ENCODE measurements around the gene ARL6IP4.

Gene ARL6IP4

DNA sequence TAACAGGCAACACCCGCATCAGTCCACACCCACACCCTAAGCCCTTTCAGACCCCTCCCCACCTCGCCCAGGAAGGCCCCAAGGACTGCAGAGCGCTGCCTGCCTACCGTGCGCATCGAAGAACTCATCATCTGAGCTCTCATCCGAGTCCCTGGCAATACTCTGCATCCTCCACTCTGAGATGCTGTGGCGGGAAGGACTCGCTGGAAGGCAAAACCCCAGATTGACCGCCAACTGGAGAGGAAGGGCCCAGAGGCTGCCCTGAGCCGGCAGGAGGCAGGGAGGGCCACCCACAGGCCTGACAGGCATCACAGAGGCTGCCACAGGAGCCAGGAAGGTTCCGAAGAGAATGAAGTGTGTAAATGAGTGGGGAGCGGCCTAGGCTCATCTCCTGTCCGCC is 23.8 kb downstream of the ARL6IP4 start:
- H3K4me3 ChIP-seq, result no peak overlapping the region
- DNase-seq, result no peak
- intact Hi-C loops (cut with DNase I; ENCODE audit: low total_unique reads), result no loop called here
- H3K36me3 ChIP-seq, result peaks cover 0 to 57% (median 12%) of the 10 kb centered on the region in 3 donors
- no peaks in the 10 kb centered on the region for H3K27me3 ChIP-seq
- TF ChIP-seq, protein P1, sequence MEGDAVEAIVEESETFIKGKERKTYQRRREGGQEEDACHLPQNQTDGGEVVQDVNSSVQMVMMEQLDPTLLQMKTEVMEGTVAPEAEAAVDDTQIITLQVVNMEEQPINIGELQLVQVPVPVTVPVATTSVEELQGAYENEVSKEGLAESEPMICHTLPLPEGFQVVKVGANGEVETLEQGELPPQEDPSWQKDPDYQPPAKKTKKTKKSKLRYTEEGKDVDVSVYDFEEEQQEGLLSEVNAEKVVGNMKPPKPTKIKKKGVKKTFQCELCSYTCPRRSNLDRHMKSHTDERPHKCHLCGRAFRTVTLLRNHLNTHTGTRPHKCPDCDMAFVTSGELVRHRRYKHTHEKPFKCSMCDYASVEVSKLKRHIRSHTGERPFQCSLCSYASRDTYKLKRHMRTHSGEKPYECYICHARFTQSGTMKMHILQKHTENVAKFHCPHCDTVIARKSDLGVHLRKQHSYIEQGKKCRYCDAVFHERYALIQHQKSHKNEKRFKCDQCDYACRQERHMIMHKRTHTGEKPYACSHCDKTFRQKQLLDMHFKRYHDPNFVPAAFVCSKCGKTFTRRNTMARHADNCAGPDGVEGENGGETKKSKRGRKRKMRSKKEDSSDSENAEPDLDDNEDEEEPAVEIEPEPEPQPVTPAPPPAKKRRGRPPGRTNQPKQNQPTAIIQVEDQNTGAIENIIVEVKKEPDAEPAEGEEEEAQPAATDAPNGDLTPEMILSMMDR (IDR thresholded peaks at IDR 0.05), result no peak
- H3K9me3 ChIP-seq, result no peaks in the 10 kb centered on the region
- H3K27ac ChIP-seq, result no peak overlapping the region
- H3K4me1 ChIP-seq, result no peaks in the 10 kb centered on the region

DNA sequence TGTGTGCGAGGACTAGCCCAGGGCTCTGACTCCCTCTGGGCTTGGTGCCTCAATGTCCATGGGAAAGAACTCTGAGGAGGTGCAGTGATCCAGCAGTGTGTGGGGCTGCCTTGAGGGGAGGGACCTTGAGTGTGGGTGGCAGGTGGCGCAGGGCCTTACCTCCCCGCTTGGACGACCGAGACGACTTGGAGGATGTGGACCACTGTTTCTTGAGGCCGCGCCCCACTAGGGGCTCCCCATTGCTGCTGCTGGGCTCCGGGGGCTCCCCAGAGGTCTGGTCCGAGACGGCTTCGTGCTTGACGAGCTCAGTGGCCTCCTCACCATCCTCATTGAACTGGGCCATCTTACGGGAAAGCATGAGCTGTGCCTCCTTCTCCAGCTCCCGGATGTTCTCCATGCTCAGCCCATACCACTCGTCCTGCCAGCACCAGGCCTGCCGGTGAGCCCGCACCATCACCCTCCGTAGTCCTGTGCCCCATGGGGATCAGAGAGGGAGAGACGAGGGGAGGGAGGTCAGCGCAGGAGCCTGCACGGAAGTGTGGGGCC is 24.7 kb downstream of the ARL6IP4 start:
- Histone ChIP-seq H3K27me3 (no peaks in the 10 kb centered on the region), H3K9me3 (no peaks in the 10 kb centered on the region), H3K27ac (no peak overlapping the region), H3K36me3 (peaks cover 0 to 55% (median 15%) of the 10 kb centered on the region in 3 donors), H3K4me1 (no peaks in the 10 kb centered on the region), H3K4me3 (no peak overlapping the region)
- DNase-seq, result no peak
- intact Hi-C loops (cut with DNase I; ENCODE audit: low total_unique reads), result no loop called here
- TF ChIP-seq, protein P1 (IDR thresholded peaks at IDR 0.05), result no peak

DNA sequence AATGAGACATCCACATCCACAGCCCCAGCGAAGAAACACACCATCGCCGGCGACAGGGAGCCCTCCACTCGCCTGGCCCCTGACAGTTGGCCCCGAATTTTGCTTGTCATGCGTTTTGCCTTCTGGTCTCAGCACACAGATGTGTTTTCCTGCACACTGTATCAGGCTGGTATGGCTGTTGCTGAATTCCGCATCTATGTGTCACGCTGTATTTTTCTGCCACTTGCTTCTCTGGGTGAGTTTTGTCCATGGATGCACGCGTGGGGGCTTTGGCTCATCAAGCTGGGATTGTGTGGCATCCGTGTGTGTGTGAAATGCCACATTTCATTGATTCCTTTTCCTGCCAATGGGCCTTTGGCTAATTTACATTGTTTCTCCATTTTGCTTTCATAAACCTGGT is 26.5 kb downstream of the ARL6IP4 start:
- Histone ChIP-seq H3K4me3 (no peak overlapping the region), H3K4me1 (no peaks in the 10 kb centered on the region), H3K36me3 (peaks cover 0 to 51% (median 13%) of the 10 kb centered on the region in 3 donors), H3K27me3 (no peaks in the 10 kb centered on the region), H3K27ac (no peak overlapping the region), H3K9me3 (no peaks in the 10 kb centered on the region)
- intact Hi-C loops (cut with DNase I; ENCODE audit: low total_unique reads), result no loop called here
- TF ChIP-seq, protein P1 (IDR thresholded peaks at IDR 0.05), result no peak
- no peak for DNase-seq

DNA sequence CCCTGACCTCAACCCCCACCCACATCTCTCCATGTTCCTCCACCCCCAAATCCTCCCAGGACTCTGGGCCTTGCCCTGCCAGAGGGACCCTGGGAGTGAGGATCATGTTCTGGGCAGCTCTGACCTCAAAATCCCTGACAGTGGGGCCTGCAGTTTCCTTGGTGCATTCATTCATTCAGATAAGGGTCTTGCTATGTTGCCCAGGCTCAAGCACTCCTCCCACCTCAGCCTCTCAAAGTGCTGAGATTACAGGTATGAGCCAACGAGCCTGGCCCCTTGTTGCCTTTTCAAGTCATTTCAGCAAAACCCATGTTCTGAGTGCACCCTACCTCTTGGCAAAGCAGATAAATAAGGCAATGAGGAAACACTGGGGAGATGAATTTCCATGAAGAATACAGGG is 29.6 kb downstream of the ARL6IP4 start:
- Histone ChIP-seq H3K27me3 (no peaks in the 10 kb centered on the region), H3K9me3 (no peaks in the 10 kb centered on the region), H3K36me3 (peaks cover 0 to 46% (median 5%) of the 10 kb centered on the region in 3 donors), H3K27ac (no peak overlapping the region), H3K4me1 (no peaks in the 10 kb centered on the region), H3K4me3 (no peak overlapping the region)
- DNase-seq, result no peak
- intact Hi-C loops (cut with DNase I; ENCODE audit: low total_unique reads), result no loop called here
- TF ChIP-seq, protein P1 (IDR thresholded peaks at IDR 0.05), result no peak

DNA sequence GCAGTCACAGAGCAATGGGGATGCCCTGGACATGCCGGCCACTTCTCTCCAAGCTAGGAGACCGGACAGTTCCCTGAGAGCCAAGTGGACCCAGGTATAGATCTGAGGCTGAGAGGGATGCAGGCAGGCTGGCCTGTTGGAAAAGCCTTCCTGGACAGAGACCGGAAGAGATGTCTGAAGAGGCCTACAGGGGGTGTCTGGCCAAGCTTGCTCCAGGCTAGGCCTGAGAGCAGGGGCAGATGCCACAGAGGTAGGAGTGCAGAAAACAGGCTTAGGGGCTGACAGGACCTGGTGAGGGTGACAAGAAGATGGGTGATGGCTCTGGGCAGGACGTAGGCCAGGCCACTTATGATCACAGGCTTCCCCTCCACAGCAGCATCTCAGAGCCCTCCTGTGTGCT is 30.2 kb downstream of the ARL6IP4 start:
- Histone ChIP-seq H3K4me3 (no peak overlapping the region), H3K36me3 (peaks cover 0 to 41% (median 5%) of the 10 kb centered on the region in 3 donors), H3K9me3 (no peaks in the 10 kb centered on the region), H3K4me1 (no peaks in the 10 kb centered on the region), H3K27me3 (no peaks in the 10 kb centered on the region), H3K27ac (no peak overlapping the region)
- TF ChIP-seq, protein P1 (IDR thresholded peaks at IDR 0.05), result no peak
- DNase-seq, result no peak
- intact Hi-C loops (cut with DNase I; ENCODE audit: low total_unique reads), result no loop called here

DNA sequence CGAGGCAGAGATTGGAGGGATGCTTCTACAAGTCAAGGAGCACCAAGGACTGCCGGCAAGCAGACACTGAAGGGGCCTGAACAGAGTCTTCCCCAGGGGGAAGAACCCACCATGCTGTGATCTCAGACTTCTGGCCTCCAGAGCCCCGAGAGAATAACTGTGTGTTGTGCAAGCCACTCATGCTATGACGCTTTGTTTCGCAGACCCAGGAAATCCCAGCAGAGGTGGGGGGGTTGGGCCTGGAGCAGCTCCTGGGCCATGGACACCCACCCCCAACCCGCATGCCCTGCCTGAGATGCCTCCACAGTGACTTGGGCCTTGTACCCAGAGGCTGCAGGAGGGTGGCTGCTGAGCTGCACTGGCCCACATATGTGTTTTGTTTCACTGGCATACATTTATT is 31.2 kb downstream of the ARL6IP4 start:
- TF ChIP-seq, protein P1 (IDR thresholded peaks at IDR 0.05), result no peak
- H3K4me3 ChIP-seq, result no peak overlapping the region
- H3K27ac ChIP-seq, result no peak overlapping the region
- H3K36me3 ChIP-seq, result peaks cover 0 to 40% (median 5%) of the 10 kb centered on the region in 3 donors
- H3K27me3 ChIP-seq, result no peaks in the 10 kb centered on the region
- no peaks in the 10 kb centered on the region for H3K9me3 ChIP-seq
- H3K4me1 ChIP-seq, result no peaks in the 10 kb centered on the region
- no peak for DNase-seq
- intact Hi-C loops (cut with DNase I; ENCODE audit: low total_unique reads), result no loop called here

Measured in tibial artery (tissue), 4 donors.